ENCODE measurements around the gene DACT3.
A peak's percentile ranks its signal among the peaks of the same experiment; 100 is the strongest.

The DACT3 gene

GRCh38 chr19:46661735-46662592, 982 bp upstream of the DACT3 start:
- DNase-seq, result peak; percentile 75 to 79

- peak in 1 of 2 donors; percentile 31 for DNase-seq
Observed at GRCh38 chr19:46660551-46661019, 397 bp downstream of the DACT3 start.

DNA sequence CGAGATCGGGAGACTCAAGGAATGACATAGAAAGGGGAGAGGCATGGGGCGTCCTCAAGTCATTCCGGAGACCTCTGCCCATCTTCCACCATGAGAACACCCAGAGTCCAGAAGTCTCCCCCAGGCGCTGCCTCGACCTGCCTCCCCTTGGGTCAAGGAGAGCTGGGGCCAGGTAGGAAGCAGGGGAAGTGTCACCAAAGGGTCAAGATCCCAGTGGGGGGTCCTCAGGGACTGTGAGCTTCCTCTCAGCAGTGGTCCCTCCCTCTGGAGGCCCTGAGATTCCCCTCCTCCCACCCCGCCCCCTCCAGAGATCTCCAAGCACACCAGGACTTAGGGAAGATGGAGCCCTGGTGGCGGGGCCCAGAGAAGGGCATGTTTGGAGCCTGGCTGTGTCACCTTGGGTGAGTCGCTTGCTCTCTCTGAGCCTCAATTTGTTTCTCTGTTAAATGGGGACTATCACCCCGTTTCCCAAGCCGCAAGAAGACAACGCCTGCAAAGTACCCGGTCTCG, 919 bp downstream of the DACT3 start:
- no peak for DNase-seq

DNA sequence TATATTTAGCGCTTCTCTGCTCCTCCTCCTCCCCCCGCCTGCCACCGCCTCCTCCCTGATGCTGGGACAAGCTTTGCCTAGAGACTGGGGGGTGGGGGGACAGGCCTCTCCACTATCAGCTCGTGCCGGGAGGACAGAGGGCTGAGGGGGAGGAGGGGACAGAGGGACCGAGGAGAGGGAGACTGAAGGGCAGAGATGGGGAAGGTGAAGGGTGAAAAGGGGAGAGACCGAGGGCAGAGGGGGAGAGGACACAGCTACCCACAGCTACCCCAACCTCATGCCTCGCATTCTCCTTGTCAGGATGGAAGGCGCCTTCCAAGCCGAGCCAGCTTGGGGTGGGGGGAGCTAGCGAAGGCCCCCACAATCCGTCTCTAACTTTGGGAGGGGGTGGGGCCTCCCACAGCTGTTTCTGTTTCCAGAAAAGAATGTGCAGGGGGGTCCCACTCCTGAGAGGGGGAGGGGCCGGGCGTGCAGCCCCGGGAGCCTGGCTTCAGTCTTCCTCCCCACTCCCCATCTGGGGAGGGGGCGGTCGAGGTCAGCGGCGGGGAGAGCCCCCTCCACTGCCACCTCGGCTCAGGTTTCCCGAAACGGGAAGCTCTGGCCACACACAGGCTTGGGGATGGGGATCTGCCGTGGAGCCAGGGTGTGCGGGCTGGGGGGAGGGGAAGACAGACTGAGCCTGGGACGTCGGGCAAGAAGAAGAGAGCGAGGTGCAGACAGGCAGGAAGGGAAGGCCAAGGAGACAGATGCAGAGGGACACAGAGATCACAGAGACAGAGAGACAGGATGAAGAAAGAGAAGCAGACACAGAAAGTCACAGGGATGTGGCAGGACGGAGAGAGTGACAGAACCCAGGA, 1.6 kb downstream of the DACT3 start:
- DNase-seq, result no peak

- no peak for DNase-seq
Observed at GRCh38 chr19:46656541-46656940, 4.4 kb downstream of the DACT3 start.

DNA sequence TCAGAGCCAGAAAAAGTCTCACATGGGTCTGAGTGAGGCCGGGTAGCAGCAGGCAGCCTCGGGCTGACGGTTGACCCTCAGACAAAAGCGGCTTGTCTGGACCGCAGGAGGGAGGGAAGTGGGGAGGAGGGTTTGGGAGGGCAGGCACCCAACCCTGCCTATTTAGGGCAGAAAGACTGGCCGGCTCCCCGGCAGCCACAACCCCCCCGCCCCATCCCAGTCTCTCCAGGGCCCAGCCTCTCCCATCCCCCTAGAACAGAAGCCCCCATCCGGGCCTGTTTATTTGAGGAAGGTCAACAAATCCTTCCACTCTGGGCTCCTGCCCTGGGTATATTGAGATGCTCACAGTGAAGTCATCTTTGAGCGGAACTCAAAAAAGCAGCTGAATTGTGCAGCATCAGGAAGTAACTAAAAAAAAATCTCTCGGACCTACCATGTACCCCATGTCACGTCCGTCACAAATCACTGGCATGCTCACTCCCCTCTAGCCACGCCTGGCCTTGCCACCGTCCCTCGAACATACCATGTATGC, 6.3 kb downstream of the DACT3 start:
- no peak for DNase-seq

GRCh38 chr19:46650445-46650844, 10.5 kb downstream of the DACT3 start:
- no peak for DNase-seq

- DNase-seq, result no peak
Observed at GRCh38 chr19:46648961-46649960, 11.7 kb downstream of the DACT3 start.

DNA sequence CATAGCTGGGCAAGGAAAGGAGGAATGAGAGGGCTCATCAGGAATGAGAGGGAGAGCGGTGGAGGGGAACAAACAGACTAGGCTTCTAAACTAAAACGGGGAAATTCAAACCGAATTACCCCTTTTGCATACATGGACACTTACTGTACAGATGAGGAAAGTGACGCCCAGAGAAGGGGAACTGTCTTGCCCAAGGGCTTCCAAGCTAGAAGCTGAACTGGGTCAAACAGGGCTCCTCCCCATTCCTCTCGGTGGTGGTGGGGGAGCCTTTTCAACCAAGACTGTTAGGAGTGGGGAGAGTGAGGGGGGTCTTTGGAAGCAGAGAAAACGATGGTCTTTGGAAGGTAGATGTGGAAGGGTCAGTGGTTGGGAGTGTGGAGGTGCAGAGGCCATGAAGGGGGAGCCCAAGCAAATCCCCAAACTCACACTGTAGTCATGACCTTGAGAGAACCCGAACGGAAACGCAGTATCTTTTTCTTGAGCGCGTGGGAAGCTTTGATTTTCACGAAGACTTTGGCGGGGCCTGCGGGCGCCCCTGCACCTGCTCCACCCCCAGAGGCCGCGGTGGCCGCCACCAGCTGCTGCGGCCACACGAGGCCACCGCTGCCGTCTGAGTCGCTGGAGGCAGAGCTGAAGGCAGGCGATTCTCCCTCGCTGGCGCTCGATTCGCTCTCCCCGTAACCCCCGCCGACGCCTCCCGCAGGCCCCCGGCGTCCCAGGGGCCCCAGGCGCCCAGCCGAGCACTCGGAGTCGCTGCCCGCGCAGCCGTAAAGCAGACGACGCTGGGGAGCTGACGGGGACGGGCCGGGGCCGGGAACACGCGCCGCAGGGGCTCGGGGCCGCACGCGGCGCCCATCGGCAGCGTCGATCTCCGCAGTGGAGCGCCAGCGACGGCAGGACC, 12.7 kb downstream of the DACT3 start:
- no peak for DNase-seq

DNA sequence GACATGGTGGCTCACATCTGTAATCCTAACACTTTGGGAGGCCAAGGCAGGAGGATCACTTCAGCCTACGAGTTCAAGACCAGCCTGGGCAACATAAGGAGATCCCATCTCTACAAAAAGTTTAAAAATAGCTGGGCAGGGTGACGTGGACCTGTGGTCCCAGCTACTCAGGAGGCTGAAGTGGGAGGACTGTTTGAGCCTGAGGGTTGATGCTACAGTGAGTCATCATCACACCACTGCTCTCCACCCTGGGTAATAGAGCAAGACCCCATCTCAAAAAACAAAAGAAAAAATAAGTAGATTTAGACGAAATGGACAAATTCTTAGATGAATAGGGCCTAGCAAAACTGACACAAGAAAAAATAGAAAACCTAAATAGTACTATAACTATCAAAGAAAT, 14.6 kb downstream of the DACT3 start:
- DNase-seq, result no peak

GRCh38 chr19:46644720-46645119, 16.3 kb downstream of the DACT3 start:
- no peak for DNase-seq

- no peak for DNase-seq
Observed at GRCh38 chr19:46640656-46641055, 20.3 kb downstream of the DACT3 start.

- peak in 1 of 2 donors; percentile 42 for DNase-seq
Observed at GRCh38 chr19:46639358-46640182, 21.4 kb downstream of the DACT3 start.

DNA sequence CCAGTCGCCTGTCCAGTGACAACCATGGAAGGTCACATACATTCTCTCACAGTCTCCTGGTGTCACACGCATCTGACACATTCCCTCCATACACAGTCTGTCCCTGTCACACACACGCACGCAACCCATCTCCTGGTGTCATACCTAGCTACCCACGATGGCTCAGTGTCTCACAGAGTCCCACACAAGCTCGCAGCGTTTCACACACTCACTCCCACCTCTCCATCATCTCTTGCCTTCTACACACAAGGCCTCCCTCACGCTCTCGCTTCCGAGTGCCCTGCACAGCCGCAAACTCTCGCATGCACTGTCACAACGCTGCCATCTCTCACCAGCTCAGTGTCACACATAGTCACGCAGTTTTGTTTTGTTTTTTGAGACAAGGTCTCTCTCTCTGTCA, 23.8 kb downstream of the DACT3 start:
- DNase-seq, result peak; percentile 27 to 39

DNA sequence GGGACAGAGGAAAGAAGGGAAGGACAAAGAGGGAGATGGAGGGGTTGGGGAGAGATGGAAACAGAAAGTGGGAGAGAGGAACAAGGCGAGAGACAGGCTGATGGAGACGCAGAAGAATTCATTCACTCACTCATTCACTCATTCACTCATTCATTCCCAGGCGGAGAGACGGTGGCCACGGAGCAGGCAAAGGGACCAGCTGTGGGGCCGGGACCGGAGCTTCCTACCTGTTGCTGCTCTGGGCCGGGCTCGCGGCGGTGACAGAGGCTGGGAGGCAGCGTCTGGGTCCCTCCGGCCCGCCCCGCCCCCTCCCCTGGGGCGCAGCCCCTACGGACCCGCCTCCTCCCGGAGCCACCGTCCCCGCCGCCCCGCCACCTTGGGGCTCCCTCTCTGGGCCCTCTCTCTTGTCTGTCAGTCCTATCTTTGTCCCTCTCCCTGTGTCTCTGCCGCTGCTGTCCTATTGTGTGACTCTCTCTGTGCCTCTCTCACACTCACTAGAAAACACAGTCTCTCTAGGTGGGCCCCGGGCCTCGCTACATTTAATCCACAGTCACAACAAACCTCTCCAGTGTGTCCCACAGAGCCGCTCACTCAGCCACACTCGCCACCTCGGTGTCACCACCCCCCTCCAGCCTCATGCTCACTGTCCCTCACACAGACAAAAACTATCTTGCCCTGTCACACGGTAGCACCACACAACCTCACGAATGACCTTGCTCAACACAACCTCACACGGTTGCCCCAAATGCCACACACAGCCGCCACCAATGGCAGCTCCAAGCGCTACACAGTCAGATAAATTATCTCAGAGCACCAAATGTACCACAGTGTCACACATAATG, 24.8 kb downstream of the DACT3 start, which contains the start of gene GNG8:
GNG8 (minus strand) TSS at position 283 of the 842 bp plus-strand sequence. CDS start 1,520 bp downstream, outside the sequence.
- peak; percentile 37 to 42 for DNase-seq

DNA sequence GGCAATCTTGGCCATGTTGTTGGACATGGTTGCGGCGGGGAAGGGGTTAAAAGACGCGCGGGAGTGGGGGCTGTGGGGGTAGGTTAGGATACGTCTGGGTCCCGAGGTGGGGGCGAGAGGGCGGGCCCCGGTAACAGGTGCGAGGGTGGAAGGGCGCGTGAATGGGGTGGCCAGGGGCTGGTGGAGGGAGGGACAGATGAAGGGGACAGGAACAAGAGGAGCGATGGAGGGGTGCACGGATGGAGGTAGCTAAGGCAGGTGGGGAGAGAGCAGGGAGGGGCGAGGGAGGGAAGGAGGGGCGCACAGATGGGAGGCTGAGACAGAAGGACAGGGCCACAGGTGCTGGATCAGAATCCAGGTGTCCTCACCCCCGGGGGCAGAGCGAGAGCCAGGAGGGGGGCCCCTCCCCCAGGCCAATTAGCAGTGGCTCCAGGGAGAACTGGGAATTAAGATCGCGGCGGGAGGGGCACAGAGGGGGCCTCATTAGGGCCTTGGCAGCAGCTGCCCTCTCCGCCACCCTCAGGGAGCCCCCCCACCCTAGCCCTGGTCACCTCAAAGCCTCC, 26.2 kb downstream of the DACT3 start:
- DNase-seq, result no peak

DNA sequence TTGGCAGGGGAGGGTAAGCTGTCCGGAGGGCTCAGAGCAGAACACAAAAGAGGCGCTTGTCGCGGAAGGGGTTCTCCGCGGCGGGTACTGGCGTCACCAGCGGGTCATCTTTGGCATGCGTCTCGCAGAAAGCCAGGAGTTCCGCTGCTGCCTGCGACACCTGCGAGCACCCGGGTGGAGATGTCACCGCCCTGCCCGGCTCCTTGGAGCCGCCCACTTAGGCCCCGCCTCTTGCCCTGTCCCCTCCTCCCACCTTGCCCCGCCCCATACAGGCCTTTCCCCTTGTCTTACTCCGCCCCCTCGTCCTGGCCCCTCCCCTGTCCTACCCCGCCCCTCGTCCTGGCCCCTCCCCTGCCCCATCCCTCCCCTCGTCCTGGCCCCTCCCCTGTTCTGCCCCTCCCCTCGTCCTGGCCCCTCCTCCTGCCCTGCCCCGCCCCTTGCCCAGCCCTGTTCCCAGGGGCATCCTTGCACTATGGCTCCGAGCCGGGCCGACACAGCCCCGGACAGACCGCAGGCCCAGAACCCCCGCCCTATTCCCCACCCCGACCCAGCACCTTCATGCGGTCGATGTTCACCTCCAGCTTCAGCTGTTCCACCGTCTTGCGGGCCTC, 26.8 kb downstream of the DACT3 start:
- peak; percentile 94 to 97 for DNase-seq

GRCh38 chr19:46633130-46633529, 27.9 kb downstream of the DACT3 start:
- DNase-seq, result no peak

All from stimulated activated CD4-positive, alpha-beta T cell treated with anti-CD3 and anti-CD28 coated beads, Interleukin-2, amount 100 ng/mL, for 24 hours (primary cell).